Measurements from ENCODE around the gene VCAN.

The VCAN gene

GRCh38 chr5:83518319-83519061, 46.9 kb downstream of the VCAN start:
- no peak for ATAC-seq (ENCODE audit: low read depth)
- Mint-ChIP-seq H3K4me1 (no peaks in the 10 kb centered on the region), H3K36me3 (no peaks in the 10 kb centered on the region), H3K27ac (no peak overlapping the region), H3K9me3 (peaks cover 2% of the 10 kb centered on the region), H3K27me3 (no peaks in the 10 kb centered on the region), H3K4me3 (no peak overlapping the region)
- DNase-seq (ENCODE audit: low spot score in 2 of 2): no peak

DNA sequence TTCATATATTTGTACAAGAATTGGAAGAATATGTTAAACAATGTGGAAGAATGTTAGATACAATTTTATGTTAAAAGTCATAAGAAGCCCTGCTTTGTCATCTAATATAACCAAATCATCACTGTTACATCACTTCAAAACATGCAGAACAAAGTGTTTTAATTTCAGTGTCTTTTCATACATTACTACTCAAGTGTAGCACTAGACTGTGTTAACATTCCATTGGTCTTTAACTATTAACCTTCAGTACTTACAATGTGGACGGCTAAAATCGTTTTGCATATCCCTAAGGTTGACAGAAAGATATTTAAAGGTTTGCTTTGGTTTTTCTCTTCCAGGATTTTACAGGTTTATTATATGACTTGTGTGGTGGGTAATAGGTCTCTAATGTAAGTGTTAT, 50.9 kb downstream of the VCAN start:
- Mint-ChIP-seq H3K27ac (no peak overlapping the region), H3K36me3 (no peaks in the 10 kb centered on the region), H3K4me3 (no peak overlapping the region), H3K27me3 (no peaks in the 10 kb centered on the region), H3K9me3 (peaks cover 2% of the 10 kb centered on the region), H3K4me1 (no peaks in the 10 kb centered on the region)
- ATAC-seq (ENCODE audit: low read depth): no peak
- no peak for DNase-seq (ENCODE audit: low spot score in 2 of 2)

GRCh38 chr5:83523929-83524328, 52.4 kb downstream of the VCAN start:
- no peak for ATAC-seq (ENCODE audit: low read depth)
- Mint-ChIP-seq H3K27me3 (no peaks in the 10 kb centered on the region), H3K36me3 (no peaks in the 10 kb centered on the region), H3K9me3 (peaks cover 2% of the 10 kb centered on the region), H3K4me1 (no peaks in the 10 kb centered on the region), H3K27ac (no peak overlapping the region), H3K4me3 (no peak overlapping the region)
- DNase-seq (ENCODE audit: low spot score in 2 of 2): no peak

DNA sequence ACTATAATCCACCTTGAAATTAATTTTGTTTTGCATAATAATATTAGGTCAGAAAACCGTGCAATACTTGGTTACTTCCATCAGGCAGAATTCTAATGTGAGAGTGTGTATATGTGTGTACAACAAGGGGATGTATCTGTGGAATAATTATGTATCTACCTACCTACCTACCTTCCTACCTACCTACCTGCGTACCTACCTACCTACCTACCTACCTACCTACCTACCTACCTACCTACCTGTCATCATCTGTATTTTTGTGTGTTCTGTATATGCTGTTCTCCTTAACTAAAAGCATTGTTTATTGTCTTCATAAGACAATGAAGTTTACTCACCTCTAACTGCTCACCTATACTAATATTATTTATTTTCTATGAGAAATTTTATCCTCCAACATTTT, 52.8 kb downstream of the VCAN start:
- H3K36me3 Mint-ChIP-seq: no peaks in the 10 kb centered on the region
- DNase-seq (ENCODE audit: low spot score in 2 of 2) (no peak), ATAC-seq (ENCODE audit: low read depth) (no peak)
- H3K4me1 Mint-ChIP-seq: no peaks in the 10 kb centered on the region
- no peaks in the 10 kb centered on the region for H3K27me3 Mint-ChIP-seq
- no peak overlapping the region for H3K4me3 Mint-ChIP-seq
- H3K27ac Mint-ChIP-seq: no peak overlapping the region
- peaks cover 2% of the 10 kb centered on the region for H3K9me3 Mint-ChIP-seq

- ATAC-seq (ENCODE audit: low read depth) (no peak), DNase-seq (ENCODE audit: low spot score in 2 of 2) (no peak)
- Mint-ChIP-seq H3K9me3 (peaks cover under 1% of the 10 kb centered on the region), H3K4me3 (no peak overlapping the region), H3K27me3 (no peaks in the 10 kb centered on the region), H3K27ac (no peak overlapping the region), H3K36me3 (no peaks in the 10 kb centered on the region), H3K4me1 (no peaks in the 10 kb centered on the region)
These were observed 53.4 kb downstream of the VCAN start for GRCh38 chr5:83524991-83525390.

DNA sequence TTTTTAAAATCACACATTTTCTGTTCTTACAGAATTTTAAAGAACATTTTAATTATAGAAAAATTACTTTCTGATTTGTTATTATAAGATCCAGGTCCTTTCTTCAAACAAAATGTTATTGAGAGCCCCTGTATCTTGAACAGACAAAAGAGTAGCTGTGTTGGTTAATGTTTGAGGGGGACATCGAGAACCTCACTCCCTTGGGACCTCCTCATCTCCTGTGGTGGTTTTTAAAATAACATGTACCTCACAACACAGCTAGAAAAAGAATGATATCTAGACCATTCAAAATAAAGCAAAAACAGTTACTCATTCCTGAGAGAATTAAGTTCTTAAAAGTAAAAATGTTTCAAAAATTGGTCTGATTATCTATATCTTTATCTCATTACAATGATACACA, 54.7 kb downstream of the VCAN start:
- ATAC-seq (ENCODE audit: low read depth) (no peak), DNase-seq (ENCODE audit: low spot score in 2 of 2) (no peak)
- H3K36me3 Mint-ChIP-seq: no peaks in the 10 kb centered on the region
- H3K4me1 Mint-ChIP-seq: no peaks in the 10 kb centered on the region
- no peaks in the 10 kb centered on the region for H3K27me3 Mint-ChIP-seq
- H3K27ac Mint-ChIP-seq: no peak overlapping the region
- no peak overlapping the region for H3K4me3 Mint-ChIP-seq
- H3K9me3 Mint-ChIP-seq: no peaks in the 10 kb centered on the region

DNA sequence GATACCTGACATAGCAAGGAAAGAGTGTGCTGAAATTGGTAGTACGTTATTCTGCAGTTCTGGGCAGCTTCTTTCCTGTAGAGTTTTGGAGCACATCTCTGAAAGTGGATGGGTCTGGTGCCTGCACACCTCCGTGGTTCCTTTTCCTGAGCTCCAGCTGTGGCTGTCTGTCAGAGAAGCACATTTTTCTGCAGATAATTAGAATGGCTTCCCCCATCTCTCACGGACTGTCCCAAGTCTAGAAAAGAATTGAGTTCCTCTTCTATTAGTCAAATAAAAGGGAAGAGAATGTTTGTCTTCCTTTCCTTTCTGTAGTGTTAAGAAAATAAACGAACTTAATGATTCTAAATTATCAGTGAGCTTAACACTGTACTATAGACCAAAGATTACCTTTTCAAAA, 55.7 kb downstream of the VCAN start:
- Mint-ChIP-seq H3K4me3 (no peak overlapping the region), H3K27me3 (no peaks in the 10 kb centered on the region), H3K36me3 (no peaks in the 10 kb centered on the region), H3K9me3 (no peaks in the 10 kb centered on the region), H3K4me1 (no peaks in the 10 kb centered on the region), H3K27ac (no peak overlapping the region)
- ATAC-seq (ENCODE audit: low read depth) (no peak), DNase-seq (ENCODE audit: low spot score in 2 of 2) (no peak)

- Mint-ChIP-seq H3K36me3 (no peaks in the 10 kb centered on the region), H3K4me3 (no peak overlapping the region), H3K4me1 (no peaks in the 10 kb centered on the region), H3K27me3 (no peaks in the 10 kb centered on the region), H3K9me3 (no peaks in the 10 kb centered on the region), H3K27ac (no peak overlapping the region)
- DNase-seq (ENCODE audit: low spot score in 2 of 2) (no peak), ATAC-seq (ENCODE audit: low read depth) (no peak)
These were observed 56.3 kb downstream of the VCAN start for GRCh38 chr5:83527722-83528438.

- ATAC-seq (ENCODE audit: low read depth) (no peak), DNase-seq (ENCODE audit: low spot score in 2 of 2) (no peak)
- H3K27ac Mint-ChIP-seq: no peak overlapping the region
- H3K4me1 Mint-ChIP-seq: no peaks in the 10 kb centered on the region
- H3K9me3 Mint-ChIP-seq: no peaks in the 10 kb centered on the region
- no peaks in the 10 kb centered on the region for H3K36me3 Mint-ChIP-seq
- H3K27me3 Mint-ChIP-seq: no peaks in the 10 kb centered on the region
- no peak overlapping the region for H3K4me3 Mint-ChIP-seq
These were observed 56.9 kb downstream of the VCAN start for GRCh38 chr5:83528439-83528769.

GRCh38 chr5:83530193-83530592, 58.6 kb downstream of the VCAN start:
- no peak overlapping the region for H3K4me3 Mint-ChIP-seq

GRCh38 chr5:83531661-83532060, 60.1 kb downstream of the VCAN start:
- ATAC-seq (ENCODE audit: low read depth): no peak
- H3K27ac Mint-ChIP-seq: no peak overlapping the region
- no peaks in the 10 kb centered on the region for H3K9me3 Mint-ChIP-seq
- H3K27me3 Mint-ChIP-seq: no peaks in the 10 kb centered on the region
- no peaks in the 10 kb centered on the region for H3K4me1 Mint-ChIP-seq
- H3K36me3 Mint-ChIP-seq: no peaks in the 10 kb centered on the region
- H3K4me3 Mint-ChIP-seq: no peak overlapping the region
- DNase-seq (ENCODE audit: low spot score in 2 of 2): no peak

More at GRCh38 chr5:83530193-83530592, 58.6 kb downstream of the VCAN start:
- Mint-ChIP-seq H3K36me3 (no peaks in the 10 kb centered on the region), H3K27me3 (no peaks in the 10 kb centered on the region), H3K9me3 (no peaks in the 10 kb centered on the region), H3K27ac (no peak overlapping the region), H3K4me1 (no peaks in the 10 kb centered on the region)
- no peak for DNase-seq (ENCODE audit: low spot score in 2 of 2)
- no peak for ATAC-seq (ENCODE audit: low read depth)

- H3K4me1 Mint-ChIP-seq: peaks cover 6% of the 10 kb centered on the region
- H3K4me3 Mint-ChIP-seq: no peak overlapping the region
- ATAC-seq (ENCODE audit: low read depth): peak; percentile 31
- H3K27ac Mint-ChIP-seq: no peak overlapping the region
- no peak for DNase-seq (ENCODE audit: low spot score in 2 of 2)
- no peaks in the 10 kb centered on the region for H3K9me3 Mint-ChIP-seq
- H3K36me3 Mint-ChIP-seq: no peaks in the 10 kb centered on the region
- no peaks in the 10 kb centered on the region for H3K27me3 Mint-ChIP-seq
These were observed 67.4 kb downstream of the VCAN start for GRCh38 chr5:83538786-83539462.

DNA sequence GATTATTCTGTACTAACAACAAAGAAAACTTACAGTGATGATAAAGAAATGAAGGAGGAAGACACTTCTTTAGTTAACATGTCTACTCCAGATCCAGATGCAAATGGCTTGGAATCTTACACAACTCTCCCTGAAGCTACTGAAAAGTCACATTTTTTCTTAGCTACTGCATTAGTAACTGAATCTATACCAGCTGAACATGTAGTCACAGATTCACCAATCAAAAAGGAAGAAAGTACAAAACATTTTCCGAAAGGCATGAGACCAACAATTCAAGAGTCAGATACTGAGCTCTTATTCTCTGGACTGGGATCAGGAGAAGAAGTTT, 67.9 kb downstream of the VCAN start:
- ATAC-seq (ENCODE audit: low read depth) (no peak), DNase-seq (ENCODE audit: low spot score in 2 of 2) (no peak)
- Mint-ChIP-seq H3K4me3 (no peak overlapping the region), H3K27ac (no peak overlapping the region), H3K27me3 (no peaks in the 10 kb centered on the region), H3K9me3 (no peaks in the 10 kb centered on the region), H3K36me3 (no peaks in the 10 kb centered on the region), H3K4me1 (peaks cover 6% of the 10 kb centered on the region)

- no peaks in the 10 kb centered on the region for H3K27me3 Mint-ChIP-seq
- no peak overlapping the region for H3K27ac Mint-ChIP-seq
- DNase-seq (ENCODE audit: low spot score in 2 of 2) (no peak), ATAC-seq (ENCODE audit: low read depth) (no peak)
- H3K36me3 Mint-ChIP-seq: no peaks in the 10 kb centered on the region
- no peaks in the 10 kb centered on the region for H3K9me3 Mint-ChIP-seq
- H3K4me3 Mint-ChIP-seq: no peak overlapping the region
- H3K4me1 Mint-ChIP-seq: peaks cover 6% of the 10 kb centered on the region
These were observed 68.6 kb downstream of the VCAN start for GRCh38 chr5:83540105-83540504.

Data from memory B cell (primary cell).